ENCODE data around the gene NDUFB11. TPM values are rescaled to one million over a fixed set of nuclear protein-coding genes. Genes with fewer than 3 reads are reported as not detected.

The NDUFB11 gene
- total and polyA plus RNA-seq, 9 of the 15 experiments (the other 6 are each of a cell fraction or from before 2014, with no cell fraction given) = 20.9 to 269 (median 86.8) TPM

DNA sequence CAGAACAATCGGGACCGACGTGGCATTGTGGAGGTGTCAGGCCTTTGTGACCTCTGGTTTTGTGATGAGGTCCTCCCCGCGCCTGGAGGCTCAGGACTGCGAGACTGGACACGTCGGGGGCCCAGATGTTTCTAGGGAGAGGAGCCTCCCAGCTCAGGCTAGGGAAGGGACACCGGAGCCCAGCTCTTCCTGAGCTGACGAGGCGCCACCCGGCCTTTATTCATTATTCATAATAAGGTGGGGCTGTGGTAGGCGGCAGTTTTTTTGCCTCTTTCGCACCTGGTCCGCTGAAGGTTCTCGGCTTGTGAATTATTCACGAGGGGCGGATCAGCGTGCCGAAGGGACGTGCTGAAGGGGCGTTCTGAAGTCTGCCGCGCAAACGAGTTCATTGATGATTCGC lies 46.8 kb upstream of the NDUFB11 start:
- peak overlapping the region; percentile 40 to 89 for H3K9ac ChIP-seq (ENCODE audit: insufficient read depth in 1 of 2, low read depth in 2 of 2, low read length in 2 of 2)
- DNase-seq (ENCODE audit: extremely low read depth in 1 of 4, low spot score in 3 of 4) (peak in 1 of 4 experiments; percentile 24), ATAC-seq (0 out of 3 replicates have a peak, but pooled peaks have one; percentile 1), FAIRE-seq (no peak)
- 0 out of 2 replicates have a peak, but pooled peaks cover 4% of the 10 kb centered on the region for H4K20me1 ChIP-seq (replicated peaks; ENCODE audit: control insufficient read depth, insufficient read depth, low read length)
- H3K79me2 ChIP-seq (ENCODE audit: control insufficient read depth, insufficient read depth, low read length) = peaks cover 30% of the 10 kb centered on the region
- BruUV-seq (replicated peaks) = no TSS peak
- H3K4me2 ChIP-seq (ENCODE audit: insufficient read depth, low read length) = peak overlapping the region; percentile 50
- POLR2A ChIA-PET = interaction anchor here (0.6 to 1.3 kb wide), 3 partner anchors 16 to 38 kb away, joined by 3 to 4 read pairs (median 3); no protein-coding TSS in a partner anchor
- peak overlapping the region; percentile 48 for H3K4me3 ChIP-seq
- no peaks in the 10 kb centered on the region for H3K9me3 ChIP-seq (replicated peaks; ENCODE audit: control insufficient read depth, insufficient read depth, low read depth, low read length)
- CTCF ChIA-PET (ENCODE audit: low intra/inter-chr PET ratio) = interaction anchor here (0.6 kb wide), 2 partner anchors 234 to 332 kb away, joined by 3 to 4 read pairs; no protein-coding TSS in a partner anchor
- H3K9me1 ChIP-seq (ENCODE audit: control insufficient read depth, insufficient read depth, low read length) = no peaks in the 10 kb centered on the region
- TF ChIP-seq, protein P1, sequence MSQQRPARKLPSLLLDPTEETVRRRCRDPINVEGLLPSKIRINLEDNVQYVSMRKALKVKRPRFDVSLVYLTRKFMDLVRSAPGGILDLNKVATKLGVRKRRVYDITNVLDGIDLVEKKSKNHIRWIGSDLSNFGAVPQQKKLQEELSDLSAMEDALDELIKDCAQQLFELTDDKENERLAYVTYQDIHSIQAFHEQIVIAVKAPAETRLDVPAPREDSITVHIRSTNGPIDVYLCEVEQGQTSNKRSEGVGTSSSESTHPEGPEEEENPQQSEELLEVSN (IDR thresholded peaks at IDR 0.05; ENCODE audit: borderline replicate concordance in 1 of 2, extremely low read depth in 1 of 2, insufficient read depth in 1 of 2, insufficient read length in 1 of 2, low read depth in 1 of 2, low read length in 1 of 2, poor library complexity in 1 of 2, severe bottlenecking in 1 of 2) = peak in 1 of 2 experiments; percentile 37
- TF ChIP-seq, protein P2, sequence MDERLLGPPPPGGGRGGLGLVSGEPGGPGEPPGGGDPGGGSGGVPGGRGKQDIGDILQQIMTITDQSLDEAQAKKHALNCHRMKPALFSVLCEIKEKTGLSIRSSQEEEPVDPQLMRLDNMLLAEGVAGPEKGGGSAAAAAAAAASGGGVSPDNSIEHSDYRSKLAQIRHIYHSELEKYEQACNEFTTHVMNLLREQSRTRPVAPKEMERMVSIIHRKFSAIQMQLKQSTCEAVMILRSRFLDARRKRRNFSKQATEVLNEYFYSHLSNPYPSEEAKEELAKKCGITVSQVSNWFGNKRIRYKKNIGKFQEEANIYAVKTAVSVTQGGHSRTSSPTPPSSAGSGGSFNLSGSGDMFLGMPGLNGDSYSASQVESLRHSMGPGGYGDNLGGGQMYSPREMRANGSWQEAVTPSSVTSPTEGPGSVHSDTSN (CRISPR knock-in tag; IDR thresholded peaks at IDR 0.05; ENCODE audit: low read depth) = no peak
- TF ChIP-seq, protein P2 (tag; conservative IDR thresholded peaks at IDR 0.05; ENCODE audit: low read depth) = no peak
- H3K27ac ChIP-seq (ENCODE audit: extremely low read depth, low read depth, low read length) = no peak overlapping the region; the same call in 2 of the 3 replicates
- peaks cover 21% of the 10 kb centered on the region; the same call in 1 of the 3 replicates for H3K36me3 ChIP-seq (ENCODE audit: control insufficient read depth, insufficient read depth, low read length)
- intact Hi-C loops (cut with micrococcal nuclease) (loop anchor here (5.0 to 10.0 kb wide), 2 partner anchors 553 to 836 kb away; no protein-coding TSS in a partner anchor), in situ Hi-C loops (cut with MboI) (loop anchor here (10.0 kb wide), 2 partner anchors 193 to 333 kb away; no protein-coding TSS in a partner anchor)
- no peaks in the 10 kb centered on the region for H3K27me3 ChIP-seq (ENCODE audit: control insufficient read depth in 2 of 2, insufficient read depth in 2 of 2, low read length in 2 of 2)
- H2AFZ ChIP-seq (ENCODE audit: low read depth, low read length) = 0 out of 2 replicates have a peak overlapping the region, but pooled peaks have one; percentile 40
- 28% methylated on average over 19 of the region's 26 CpGs for WGBS (ENCODE audit: insufficient coverage, low coverage, missing lambda C conversion rate)
- H3K4me1 ChIP-seq (replicated peaks in 1 of 2; ENCODE audit: control insufficient read depth in 2 of 2, insufficient read depth in 2 of 2, low read length in 2 of 2) = peaks cover 6 to 24% of the 10 kb centered on the region in 2 experiments; a peak in 4 of 5 replicates
